Rectal smooth muscle tissue (tissue), 1 donor: ENCODE data around the gene HOXC9.

Experiments
- H3K27ac ChIP-seq: one replicate; pipeline ENCODE4 v1.7.0; 2013; ENCODE audit warnings: low read depth, low read length, inconsistent platforms
- H3K27me3 ChIP-seq: one replicate; pipeline ENCODE4 v1.7.0; 2013; ENCODE audit warnings: low read length; ENCODE audit not compliant: control insufficient read depth, insufficient read depth
- H3K36me3 ChIP-seq: one replicate; pipeline ENCODE4 v1.7.0; 2013; ENCODE audit warnings: low read length; ENCODE audit not compliant: control insufficient read depth, insufficient read depth
- H3K4me1 ChIP-seq: one replicate; pipeline ENCODE4 v1.7.0; 2013; ENCODE audit warnings: low read length; ENCODE audit not compliant: control insufficient read depth, insufficient read depth
- H3K4me3 ChIP-seq: one replicate; pipeline ENCODE4 v1.7.0; 2013; ENCODE audit warnings: low read length
- H3K9ac ChIP-seq: one replicate; pipeline ENCODE4 v1.7.0; 2013; ENCODE audit warnings: low read length

Gene HOXC9

GRCh38 chr12:54030889-54031471, 31.0 kb downstream of the HOXC9 start:
- H3K4me3 ChIP-seq: peak overlapping the region; percentile 1

GRCh38 chr12:54031480-54031879, 31.5 kb downstream of the HOXC9 start:
- Histone ChIP-seq H3K27ac (no peak overlapping the region), H3K4me3 (peak overlapping the region; percentile 1), H3K27me3 (peaks cover 58% of the 10 kb centered on the region)

More at GRCh38 chr12:54030889-54031471, 31.0 kb downstream of the HOXC9 start:
- Histone ChIP-seq H3K36me3 (no peaks in the 10 kb centered on the region), H3K27me3 (peaks cover 60% of the 10 kb centered on the region), H3K4me1 (no peaks in the 10 kb centered on the region), H3K27ac (no peak overlapping the region), H3K9ac (no peak overlapping the region)

GRCh38 chr12:54032086-54032619, 32.2 kb downstream of the HOXC9 start:
- no peak overlapping the region for H3K9ac ChIP-seq
- H3K27me3 ChIP-seq: peaks cover 55% of the 10 kb centered on the region
- H3K4me1 ChIP-seq: no peaks in the 10 kb centered on the region
- no peak overlapping the region for H3K27ac ChIP-seq
- no peak overlapping the region for H3K4me3 ChIP-seq
- H3K36me3 ChIP-seq: no peaks in the 10 kb centered on the region

More at GRCh38 chr12:54031480-54031879, 31.5 kb downstream of the HOXC9 start:
- H3K9ac ChIP-seq: no peak overlapping the region
- H3K36me3 ChIP-seq: no peaks in the 10 kb centered on the region
- no peaks in the 10 kb centered on the region for H3K4me1 ChIP-seq

- no peak within 1 kb of the TSS for H3K9ac ChIP-seq
- no peaks in the 10 kb centered on the region for H3K36me3 ChIP-seq
- H3K4me3 ChIP-seq: peak within 1 kb of the TSS; percentile 53
- no peak within 1 kb of the TSS for H3K27ac ChIP-seq
- no peaks in the 10 kb centered on the region for H3K4me1 ChIP-seq
- peaks cover 50% of the 10 kb centered on the region for H3K27me3 ChIP-seq
Measured at GRCh38 chr12:54032627-54033100, 32.7 kb downstream of the HOXC9 start, which contains the start of gene HOXC5. HOXC5 (plus strand) TSS chr12:54033050; CDS start chr12:54033123, 73 bp downstream.

- Histone ChIP-seq H3K36me3 (no peaks in the 10 kb centered on the region), H3K4me1 (no peaks in the 10 kb centered on the region), H3K9ac (no peak overlapping the region), H3K27ac (no peak overlapping the region), H3K4me3 (peak overlapping the region; percentile 53), H3K27me3 (peaks cover 45% of the 10 kb centered on the region)
Measured at GRCh38 chr12:54033106-54033979, 33.4 kb downstream of the HOXC9 start.

GRCh38 chr12:54033980-54034784, 34.2 kb downstream of the HOXC9 start:
- H3K4me1 ChIP-seq: no peaks in the 10 kb centered on the region
- peaks cover 44% of the 10 kb centered on the region for H3K27me3 ChIP-seq
- peak overlapping the region; percentile 18 for H3K4me3 ChIP-seq
- H3K27ac ChIP-seq: no peak overlapping the region
- no peak overlapping the region for H3K9ac ChIP-seq
- no peaks in the 10 kb centered on the region for H3K36me3 ChIP-seq

GRCh38 chr12:54034785-54035310, 34.9 kb downstream of the HOXC9 start:
- H3K4me3 ChIP-seq: no peak overlapping the region
- no peak overlapping the region for H3K27ac ChIP-seq
- no peak overlapping the region for H3K9ac ChIP-seq
- peaks cover 44% of the 10 kb centered on the region for H3K27me3 ChIP-seq
- no peaks in the 10 kb centered on the region for H3K4me1 ChIP-seq
- no peaks in the 10 kb centered on the region for H3K36me3 ChIP-seq

GRCh38 chr12:54035568-54036264, 35.8 kb downstream of the HOXC9 start:
- H3K4me3 ChIP-seq: no peak overlapping the region
- no peak overlapping the region for H3K9ac ChIP-seq
- no peaks in the 10 kb centered on the region for H3K4me1 ChIP-seq
- peaks cover 42% of the 10 kb centered on the region for H3K27me3 ChIP-seq
- no peaks in the 10 kb centered on the region for H3K36me3 ChIP-seq
- H3K27ac ChIP-seq: no peak overlapping the region

GRCh38 chr12:54036620-54037359, 36.8 kb downstream of the HOXC9 start:
- H3K9ac ChIP-seq: no peak overlapping the region
- H3K4me3 ChIP-seq: no peak overlapping the region
- H3K27me3 ChIP-seq: peaks cover 35% of the 10 kb centered on the region
- no peaks in the 10 kb centered on the region for H3K4me1 ChIP-seq
- no peak overlapping the region for H3K27ac ChIP-seq
- no peaks in the 10 kb centered on the region for H3K36me3 ChIP-seq

GRCh38 chr12:54037360-54038283, 37.7 kb downstream of the HOXC9 start:
- Histone ChIP-seq H3K36me3 (no peaks in the 10 kb centered on the region), H3K4me1 (no peaks in the 10 kb centered on the region), H3K27ac (no peak overlapping the region), H3K4me3 (no peak overlapping the region), H3K27me3 (peaks cover 26% of the 10 kb centered on the region), H3K9ac (no peak overlapping the region)
